Ectodermal cell (in vitro differentiated cells): ENCODE data around the gene FRG2.

Source experiments
- H3K27ac ChIP-seq: 2 replicates; pipeline ENCODE4 v1.7.0; 2013; ENCODE audit warnings: mild to moderate bottlenecking, low read depth, low read length; ENCODE audit not compliant: insufficient read depth, poor library complexity, severe bottlenecking
- H3K27me3 ChIP-seq: 2 replicates; pipeline ENCODE4 v1.7.0; 2013; ENCODE audit warnings: mild to moderate bottlenecking, low read length; ENCODE audit not compliant: insufficient read depth, control insufficient read depth, poor library complexity, severe bottlenecking
- H3K36me3 ChIP-seq: one replicate; pipeline ENCODE4 v1.7.0; 2013; ENCODE audit warnings: low read length; ENCODE audit not compliant: control insufficient read depth, insufficient read depth
- H3K4me1 ChIP-seq: one replicate; pipeline ENCODE4 v1.7.0; 2013; ENCODE audit warnings: low read length; ENCODE audit not compliant: control insufficient read depth, insufficient read depth
- H3K4me3 ChIP-seq: 2 replicates; pipeline ENCODE4 v1.7.0; 2013; ENCODE audit warnings: low read depth, low read length, control low read depth; ENCODE audit not compliant: insufficient read depth
- H3K9me3 ChIP-seq: 2 replicates; pipeline ENCODE4 v1.7.0; 2013; ENCODE audit warnings: mild to moderate bottlenecking, low read length, moderate library complexity; ENCODE audit not compliant: control insufficient read depth
- WGBS, 2 experiments: methylation state at CpG; one replicate each; pipeline ENCODE4 v1.1.7; 2013; ENCODE audit warnings: missing lambda C conversion rate in 2 of 2; 5-methylcytosine and 5-hydroxymethylcytosine counted together

The FRG2 gene

DNA sequence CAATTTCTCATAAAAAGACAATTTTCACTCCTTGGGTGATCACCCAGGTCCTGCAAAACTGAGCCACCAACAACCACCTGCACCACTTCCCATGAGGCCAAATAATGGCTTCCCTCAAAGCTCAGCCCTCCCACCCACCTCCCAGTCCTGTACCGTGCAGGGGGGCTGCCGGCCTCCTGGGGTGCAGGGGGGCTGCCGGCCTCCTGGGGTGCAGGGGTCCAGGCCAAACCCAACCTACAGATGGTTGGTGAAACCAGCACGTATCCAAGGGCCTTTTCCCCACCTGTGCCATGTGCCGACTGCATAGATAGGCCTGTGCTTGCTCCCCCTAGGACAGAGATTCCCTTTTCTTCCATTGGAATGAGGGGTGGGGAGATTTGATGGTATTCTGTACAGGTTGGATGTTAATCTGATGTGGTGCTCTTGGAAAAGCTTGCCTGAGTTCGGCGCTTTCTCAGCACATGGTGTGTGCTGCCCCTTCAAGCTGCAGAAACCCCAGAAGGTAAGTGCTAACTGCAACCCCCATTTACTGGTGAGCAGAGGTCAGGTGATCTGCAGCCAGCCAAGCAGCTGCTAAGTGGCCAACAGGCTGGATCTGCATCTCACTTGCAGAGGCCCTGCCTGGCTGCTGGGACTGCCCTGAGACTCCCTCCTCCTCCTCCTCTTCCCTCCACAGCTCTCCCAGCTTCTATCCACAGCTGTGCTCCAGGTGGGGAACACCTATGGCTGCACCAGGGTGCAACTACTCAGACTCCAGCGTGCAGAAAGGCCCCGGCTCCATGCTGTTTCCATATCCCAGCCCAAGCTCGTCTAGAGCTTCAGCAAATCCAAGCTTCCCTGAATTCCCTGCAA lies 47.6 kb downstream of the FRG2 start:
- Histone ChIP-seq H3K36me3 (no peaks in the 10 kb centered on the region), H3K4me1 (no peaks in the 10 kb centered on the region), H3K27ac (no peak overlapping the region), H3K27me3 (no peaks in the 10 kb centered on the region), H3K4me3 (no peak overlapping the region), H3K9me3 (no peaks in the 10 kb centered on the region)
- WGBS, 2 experiments, result 66 to 71% methylated on average over 10 of the region's 10 CpGs
